Transverse colon (tissue), 4 donors: Measurements from ENCODE around the gene SLC35F6.

Source experiments
- CTCF ChIP-seq, 5 experiments: fragments of 200-600 bp in 3 of 5; fragments of 450-650 bp in 2 of 5; sonication (generic) in 3 of 5; IDR thresholded peaks; 1 replicate in 2 of 5; 2 replicates in 3 of 5; pipeline ENCODE4 v1.5.1; 2016 to 2017; ENCODE audit warnings: antibody characterized with exemption in 5 of 5, inconsistent platforms in 3 of 5, mild to moderate bottlenecking in 2 of 5, moderate library complexity in 1 of 5
- EP300 ChIP-seq: sonication (generic); formaldehyde crosslinking; IDR thresholded peaks from one replicate; pipeline ENCODE4 v1.6.1; 2017; ENCODE audit warnings: antibody characterized with exemption, low read depth
- POLR2A ChIP-seq: fragments of 450-650 bp; IDR thresholded peaks from one replicate; pipeline ENCODE4 v1.6.1; 2016; ENCODE audit warnings: antibody characterized with exemption, mild to moderate bottlenecking, moderate library complexity
- POLR2AphosphoS5 ChIP-seq, 3 donors: sonication (generic); formaldehyde crosslinking; IDR thresholded peaks; one replicate each; pipeline ENCODE4 v1.6.1; 2016; ENCODE audit warnings: antibody characterized with exemption in 3 of 3

DNA sequence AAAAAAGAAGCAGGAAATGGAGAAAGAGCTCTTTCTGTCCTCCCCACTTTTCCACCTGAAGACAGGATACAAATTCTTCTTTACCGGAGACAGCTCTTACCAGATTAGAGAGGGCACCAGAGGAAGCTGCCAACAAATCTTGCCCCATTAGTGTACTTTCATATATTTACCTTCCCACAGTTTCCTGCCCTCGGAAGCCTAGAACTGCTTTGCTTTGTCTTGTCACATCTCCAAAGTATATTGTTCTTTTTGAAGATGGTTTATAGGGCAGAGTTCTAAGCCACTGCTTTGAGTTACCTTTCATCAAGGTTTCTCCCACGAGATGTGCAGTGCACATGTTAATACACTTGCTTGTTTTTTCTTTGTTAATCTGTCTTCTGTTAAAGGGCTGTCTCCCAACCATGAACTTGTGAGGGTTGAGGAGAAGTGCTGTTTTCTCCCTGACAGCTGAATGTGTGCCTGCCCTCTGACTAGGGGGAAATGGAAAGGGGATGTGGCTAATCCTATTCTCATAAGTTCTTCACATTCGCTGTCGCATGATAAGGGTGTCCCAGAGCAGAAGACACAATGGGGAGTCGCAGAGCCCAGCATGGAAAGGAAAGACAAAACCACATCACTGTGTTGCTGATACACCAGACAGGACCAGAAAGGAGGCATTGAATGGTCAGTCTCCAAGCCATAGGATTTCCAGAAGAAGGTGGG lies 45.9 kb downstream of the SLC35F6 start:
- TF ChIP-seq EP300 (no peak), CTCF (IDR thresholded peaks at IDR 0.05) (no peak), POLR2AphosphoS5 (IDR thresholded peaks at IDR 0.05) (no peak), POLR2A (no peak)
